Esophagus squamous epithelium (tissue), 4 donors: ENCODE data around the gene SLC15A4.

ENCODE experiments used
- POLR2A ChIP-seq, 4 donors: fragments of 450-650 bp; IDR thresholded peaks; one replicate each; pipeline ENCODE4 v1.6.1; 2017; ENCODE audit warnings: antibody characterized with exemption in 4 of 4, mild to moderate bottlenecking in 4 of 4, moderate library complexity in 3 of 4
- TF ChIP-seq, protein P1 (sequence below), 6 experiments: fragments of 450-650 bp in 4 of 6; fragments of 200-600 bp in 2 of 6; sonication (generic) in 2 of 6; IDR thresholded peaks; one replicate each; pipeline ENCODE4 v1.5.1; 2016 to 2019; ENCODE audit warnings: antibody characterized with exemption in 6 of 6, mild to moderate bottlenecking in 4 of 6, moderate library complexity in 4 of 6

GRCh38 chr12:128791395-128792322 lies 32.1 kb downstream of the SLC15A4 start:
- TF ChIP-seq, protein P1, sequence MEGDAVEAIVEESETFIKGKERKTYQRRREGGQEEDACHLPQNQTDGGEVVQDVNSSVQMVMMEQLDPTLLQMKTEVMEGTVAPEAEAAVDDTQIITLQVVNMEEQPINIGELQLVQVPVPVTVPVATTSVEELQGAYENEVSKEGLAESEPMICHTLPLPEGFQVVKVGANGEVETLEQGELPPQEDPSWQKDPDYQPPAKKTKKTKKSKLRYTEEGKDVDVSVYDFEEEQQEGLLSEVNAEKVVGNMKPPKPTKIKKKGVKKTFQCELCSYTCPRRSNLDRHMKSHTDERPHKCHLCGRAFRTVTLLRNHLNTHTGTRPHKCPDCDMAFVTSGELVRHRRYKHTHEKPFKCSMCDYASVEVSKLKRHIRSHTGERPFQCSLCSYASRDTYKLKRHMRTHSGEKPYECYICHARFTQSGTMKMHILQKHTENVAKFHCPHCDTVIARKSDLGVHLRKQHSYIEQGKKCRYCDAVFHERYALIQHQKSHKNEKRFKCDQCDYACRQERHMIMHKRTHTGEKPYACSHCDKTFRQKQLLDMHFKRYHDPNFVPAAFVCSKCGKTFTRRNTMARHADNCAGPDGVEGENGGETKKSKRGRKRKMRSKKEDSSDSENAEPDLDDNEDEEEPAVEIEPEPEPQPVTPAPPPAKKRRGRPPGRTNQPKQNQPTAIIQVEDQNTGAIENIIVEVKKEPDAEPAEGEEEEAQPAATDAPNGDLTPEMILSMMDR (IDR thresholded peaks at IDR 0.05): no peak
- TF ChIP-seq POLR2A (IDR thresholded peaks at IDR 0.05): no peak
